Activated naive CD4-positive, alpha-beta T cell treated with anti-CD3 and anti-CD28 coated beads, Interleukin-2, amount 50 U/mL, for 72 hours (primary cell): ENCODE measurements around the gene ZNF334. TPM values are rescaled to one million over a fixed set of nuclear protein-coding genes. Genes with fewer than 3 reads are reported as not detected.

Source experiments
- ATAC-seq, 2 donors: fragments of 150-1000 bp; cut with Tn5 transposase; 2 replicates each; pipeline ENCODE4 v1.10.0; 2021; ENCODE audit warnings: mild to moderate bottlenecking in 2 of 2, moderate library complexity in 2 of 2
- DNase-seq, 2 donors: peaks; one replicate each; pipeline ENCODE4 v3.0.0; 2021 to 2022; ENCODE audit warnings: low spot score in 2 of 2
- H3K27ac Mint-ChIP-seq, 2 donors: one replicate each; pipeline ENCODE4 v1.8.0; 2022; ENCODE audit warnings: mild to moderate bottlenecking in 2 of 2, mixed read lengths in 2 of 2
- H3K36me3 Mint-ChIP-seq, 2 donors: one replicate each; pipeline ENCODE4 v1.8.0; 2022; ENCODE audit warnings: mixed read lengths in 2 of 2
- H3K9me3 Mint-ChIP-seq, 2 donors: one replicate each; pipeline ENCODE4 v1.8.0; 2022; ENCODE audit warnings: mixed read lengths in 2 of 2
- total RNA-seq, 2 donors: library from RNA; stranded (reverse); gene quantifications; one replicate each; pipeline ENCODE4 v1.2.3, GENCODE V29; 2022

ZNF334 gene
- total RNA-seq, 2 donors from 2014 or later = 1.6 to 5.8 TPM

- Mint-ChIP-seq H3K36me3 (no peaks in the 10 kb centered on the region), H3K27ac (no peak overlapping the region), H3K9me3 (no peaks in the 10 kb centered on the region)
- DNase-seq (no peak), ATAC-seq (no peak)
These were observed 36.0 kb upstream of the ZNF334 start for GRCh38 chr20:46549188-46549972.

GRCh38 chr20:46548688-46549087 lies 35.3 kb upstream of the ZNF334 start:
- no peak for DNase-seq
- Mint-ChIP-seq H3K36me3 (no peaks in the 10 kb centered on the region), H3K9me3 (no peaks in the 10 kb centered on the region), H3K27ac (no peak overlapping the region)
- ATAC-seq = no peak

- H3K36me3 Mint-ChIP-seq = no peaks in the 10 kb centered on the region
- ATAC-seq = no peak
- DNase-seq = no peak
- no peaks in the 10 kb centered on the region for H3K9me3 Mint-ChIP-seq
- H3K27ac Mint-ChIP-seq = no peak overlapping the region
These were observed 34.6 kb upstream of the ZNF334 start for GRCh38 chr20:46547995-46548394.

- Mint-ChIP-seq H3K36me3 (no peaks in the 10 kb centered on the region), H3K9me3 (no peaks in the 10 kb centered on the region), H3K27ac (no peak overlapping the region)
- DNase-seq (peak in 1 of 2 donors; percentile 9), ATAC-seq (peak in 1 of 2 donors; percentile 34)
These were observed 33.6 kb upstream of the ZNF334 start for GRCh38 chr20:46546936-46547335.

GRCh38 chr20:46546298-46546697 lies 32.9 kb upstream of the ZNF334 start:
- ATAC-seq (no peak), DNase-seq (no peak)
- no peaks in the 10 kb centered on the region for H3K36me3 Mint-ChIP-seq
- no peaks in the 10 kb centered on the region for H3K9me3 Mint-ChIP-seq
- no peak overlapping the region for H3K27ac Mint-ChIP-seq

GRCh38 chr20:46545827-46546138 lies 32.4 kb upstream of the ZNF334 start:
- no peaks in the 10 kb centered on the region for H3K36me3 Mint-ChIP-seq
- DNase-seq = no peak
- H3K27ac Mint-ChIP-seq = peak overlapping the region in 1 of 2 donors; percentile 67
- no peaks in the 10 kb centered on the region for H3K9me3 Mint-ChIP-seq
- ATAC-seq = no peak

- DNase-seq = peak; percentile 38 to 59
- Mint-ChIP-seq H3K36me3 (no peaks in the 10 kb centered on the region), H3K27ac (peak overlapping the region; percentile 67 to 91), H3K9me3 (no peaks in the 10 kb centered on the region)
- peak; percentile 91 to 93 for ATAC-seq
These were observed 31.9 kb upstream of the ZNF334 start for GRCh38 chr20:46545077-46545826.

GRCh38 chr20:46544576-46544975 lies 31.2 kb upstream of the ZNF334 start:
- ATAC-seq (no peak), DNase-seq (no peak)
- H3K9me3 Mint-ChIP-seq = no peaks in the 10 kb centered on the region

GRCh38 chr20:46543959-46544358 lies 30.6 kb upstream of the ZNF334 start:
- DNase-seq (no peak), ATAC-seq (no peak)
- Mint-ChIP-seq H3K36me3 (no peaks in the 10 kb centered on the region), H3K27ac (peak overlapping the region in 1 of 2 donors; percentile 67), H3K9me3 (no peaks in the 10 kb centered on the region)

More at GRCh38 chr20:46544576-46544975, 31.2 kb upstream of the ZNF334 start:
- no peaks in the 10 kb centered on the region for H3K36me3 Mint-ChIP-seq
- H3K27ac Mint-ChIP-seq = no peak overlapping the region

- Mint-ChIP-seq H3K27ac (no peak overlapping the region), H3K36me3 (no peaks in the 10 kb centered on the region), H3K9me3 (no peaks in the 10 kb centered on the region)
- ATAC-seq = no peak
- DNase-seq = no peak
These were observed 29.7 kb upstream of the ZNF334 start for GRCh38 chr20:46543033-46543432.

- H3K27ac Mint-ChIP-seq = no peak overlapping the region
- no peaks in the 10 kb centered on the region for H3K36me3 Mint-ChIP-seq
These were observed 28.0 kb upstream of the ZNF334 start for GRCh38 chr20:46541229-46541935.

GRCh38 chr20:46539113-46539512 lies 25.8 kb upstream of the ZNF334 start:
- H3K9me3 Mint-ChIP-seq = no peaks in the 10 kb centered on the region
- no peak overlapping the region for H3K27ac Mint-ChIP-seq
- no peak for DNase-seq
- H3K36me3 Mint-ChIP-seq = no peaks in the 10 kb centered on the region
- no peak for ATAC-seq

More at GRCh38 chr20:46541229-46541935, 28.0 kb upstream of the ZNF334 start:
- H3K9me3 Mint-ChIP-seq = no peaks in the 10 kb centered on the region
- no peak for DNase-seq
- ATAC-seq = no peak

- no peaks in the 10 kb centered on the region for H3K9me3 Mint-ChIP-seq
- ATAC-seq = no peak
- no peak overlapping the region for H3K27ac Mint-ChIP-seq
- DNase-seq = no peak
- no peaks in the 10 kb centered on the region for H3K36me3 Mint-ChIP-seq
These were observed 17.3 kb upstream of the ZNF334 start for GRCh38 chr20:46530640-46531039.

GRCh38 chr20:46523696-46524328 lies 10.5 kb upstream of the ZNF334 start:
- no peaks in the 10 kb centered on the region for H3K36me3 Mint-ChIP-seq
- ATAC-seq (no peak), DNase-seq (no peak)
- no peaks in the 10 kb centered on the region for H3K9me3 Mint-ChIP-seq
- no peak overlapping the region for H3K27ac Mint-ChIP-seq

- no peak for ATAC-seq
- Mint-ChIP-seq H3K36me3 (no peaks in the 10 kb centered on the region), H3K27ac (no peak overlapping the region), H3K9me3 (no peaks in the 10 kb centered on the region)
- no peak for DNase-seq
These were observed 9.7 kb upstream of the ZNF334 start for GRCh38 chr20:46523108-46523507.

GRCh38 chr20:46520976-46521579 lies 7.7 kb upstream of the ZNF334 start:
- ATAC-seq (peak; percentile 73 to 84), DNase-seq (peak in 1 of 2 donors; percentile 41)
- no peaks in the 10 kb centered on the region for H3K9me3 Mint-ChIP-seq
- H3K36me3 Mint-ChIP-seq = no peaks in the 10 kb centered on the region
- H3K27ac Mint-ChIP-seq = no peak overlapping the region
